Measurements from ENCODE around the gene SWAP70. TPM values are rescaled to one million over a fixed set of nuclear protein-coding genes. Genes with fewer than 3 reads are reported as not detected.
A peak's percentile ranks its signal among the peaks of the same experiment; 100 is the strongest.

The SWAP70 gene
- total RNA-seq, 4 donors from 2014 or later = 11.5 to 65.6 (median 41.5) TPM

GRCh38 chr11:9711454-9712307, 47.8 kb downstream of the SWAP70 start:
- no peaks in the 10 kb centered on the region for H3K4me1 ChIP-seq
- no peaks in the 10 kb centered on the region for H3K9me3 ChIP-seq
- H3K4me3 ChIP-seq = no peak overlapping the region
- H3K27ac ChIP-seq = no peak overlapping the region
- intact Hi-C loops (cut with DNase I; ENCODE audit: low total_unique reads) = no loop called here
- H3K27me3 ChIP-seq = no peaks in the 10 kb centered on the region
- TF ChIP-seq POLR2A (IDR thresholded peaks at IDR 0.05) (no peak), CTCF (IDR thresholded peaks at IDR 0.05) (no peak)
- no peak for DNase-seq
- H3K36me3 ChIP-seq = no peaks in the 10 kb centered on the region

GRCh38 chr11:9714272-9714940, 50.5 kb downstream of the SWAP70 start:
- H3K9me3 ChIP-seq = no peaks in the 10 kb centered on the region
- no peak overlapping the region for H3K27ac ChIP-seq
- TF ChIP-seq CTCF (IDR thresholded peaks at IDR 0.05) (no peak), POLR2A (IDR thresholded peaks at IDR 0.05) (no peak)
- no peaks in the 10 kb centered on the region for H3K27me3 ChIP-seq
- intact Hi-C loops (cut with DNase I; ENCODE audit: low total_unique reads) = no loop called here
- DNase-seq = no peak
- H3K4me3 ChIP-seq = no peak overlapping the region
- H3K4me1 ChIP-seq = peaks cover 0 to 6% of the 10 kb centered on the region in 2 donors
- H3K36me3 ChIP-seq = no peaks in the 10 kb centered on the region

- TF ChIP-seq CTCF (IDR thresholded peaks at IDR 0.05) (no peak), POLR2A (IDR thresholded peaks at IDR 0.05) (no peak)
- no peak overlapping the region for H3K4me3 ChIP-seq
- no peaks in the 10 kb centered on the region for H3K36me3 ChIP-seq
- peaks cover 0 to 6% of the 10 kb centered on the region in 2 donors for H3K4me1 ChIP-seq
- peak overlapping the region; percentile 23 to 80 for H3K27ac ChIP-seq
- peak in 1 of 2 donors; percentile 32 for DNase-seq
- H3K27me3 ChIP-seq = no peaks in the 10 kb centered on the region
- intact Hi-C loops (cut with DNase I; ENCODE audit: low total_unique reads) = no loop called here
- no peaks in the 10 kb centered on the region for H3K9me3 ChIP-seq
Measured at GRCh38 chr11:9716275-9717039, 52.6 kb downstream of the SWAP70 start.

- no peaks in the 10 kb centered on the region for H3K36me3 ChIP-seq
- H3K27me3 ChIP-seq = no peaks in the 10 kb centered on the region
- no peak for DNase-seq
- H3K27ac ChIP-seq = peak overlapping the region; percentile 31 to 80
- H3K4me1 ChIP-seq = peaks cover 0 to 6% of the 10 kb centered on the region in 2 donors
- TF ChIP-seq POLR2A (IDR thresholded peaks at IDR 0.05) = no peak
- TF ChIP-seq CTCF (IDR thresholded peaks at IDR 0.05) = no peak
- intact Hi-C loops (cut with DNase I; ENCODE audit: low total_unique reads) = no loop called here
- no peak overlapping the region for H3K4me3 ChIP-seq
- H3K9me3 ChIP-seq = no peaks in the 10 kb centered on the region
Measured at GRCh38 chr11:9717040-9717357, 53.1 kb downstream of the SWAP70 start.
